ENCODE measurements around the gene PLXNC1. TPM values are rescaled to one million over a fixed set of nuclear protein-coding genes. Genes with fewer than 3 reads are reported as not detected.
"Not testable (repeated sequence)": the region's sequence is repeated elsewhere in the genome, so short reads cannot be mapped to it uniquely, and the experiment has no call there.

Gene PLXNC1
- total RNA-seq, 1 donor from 2014 or later, result 7.2 TPM

GRCh38 chr12:94297876-94298505 lies 149.6 kb downstream of the PLXNC1 start:
- no peak overlapping the region for H3K27ac Mint-ChIP-seq
- peaks cover 84% of the 10 kb centered on the region for H3K36me3 Mint-ChIP-seq (ENCODE audit: low read depth)
- no peaks in the 10 kb centered on the region for H3K9me3 Mint-ChIP-seq
- intact Hi-C loops (cut with micrococcal nuclease), result no loop called here
- no peak for DNase-seq (ENCODE audit: low spot score)
- peaks cover 18% of the 10 kb centered on the region for H3K4me1 Mint-ChIP-seq (ENCODE audit: low read depth)
- H3K4me3 Mint-ChIP-seq (ENCODE audit: low read depth), result no peak overlapping the region
- H3K27me3 Mint-ChIP-seq (ENCODE audit: low read depth), result no peaks in the 10 kb centered on the region

- Mint-ChIP-seq H3K9me3 (no peaks in the 10 kb centered on the region), H3K4me3 (ENCODE audit: low read depth) (no peak overlapping the region), H3K4me1 (ENCODE audit: low read depth) (peaks cover 33% of the 10 kb centered on the region), H3K36me3 (ENCODE audit: low read depth) (peaks cover 89% of the 10 kb centered on the region), H3K27me3 (ENCODE audit: low read depth) (no peaks in the 10 kb centered on the region), H3K27ac (no peak overlapping the region)
- intact Hi-C loops (cut with micrococcal nuclease), result loop anchor here (10.0 kb wide), 1 partner anchor 235 kb away; no protein-coding TSS in a partner anchor
- DNase-seq (ENCODE audit: low spot score), result no peak
Observed at GRCh38 chr12:94299846-94300245, 151.5 kb downstream of the PLXNC1 start.

GRCh38 chr12:94304012-94304411 lies 155.6 kb downstream of the PLXNC1 start:
- Mint-ChIP-seq H3K36me3 (ENCODE audit: low read depth) (peaks cover 89% of the 10 kb centered on the region), H3K4me3 (ENCODE audit: low read depth) (no peak overlapping the region), H3K9me3 (no peaks in the 10 kb centered on the region), H3K27me3 (ENCODE audit: low read depth) (no peaks in the 10 kb centered on the region), H3K27ac (no peak overlapping the region), H3K4me1 (ENCODE audit: low read depth) (peaks cover 54% of the 10 kb centered on the region)
- no peak for DNase-seq (ENCODE audit: low spot score)
- intact Hi-C loops (cut with micrococcal nuclease), result loop anchor here (2.0 to 10.0 kb wide), 2 partner anchors 99 to 231 kb away; no protein-coding TSS in a partner anchor

GRCh38 chr12:94304566-94305061 lies 156.2 kb downstream of the PLXNC1 start:
- Mint-ChIP-seq H3K27ac (peak overlapping the region; percentile 6), H3K9me3 (no peaks in the 10 kb centered on the region), H3K36me3 (ENCODE audit: low read depth) (peaks cover 91% of the 10 kb centered on the region), H3K4me1 (ENCODE audit: low read depth) (peaks cover 58% of the 10 kb centered on the region), H3K4me3 (ENCODE audit: low read depth) (peak overlapping the region; percentile 6), H3K27me3 (ENCODE audit: low read depth) (no peaks in the 10 kb centered on the region)
- DNase-seq (ENCODE audit: low spot score), result no peak
- intact Hi-C loops (cut with micrococcal nuclease), result loop anchor here (1.0 to 10.0 kb wide), 11 partner anchors 22 to 230 kb away; partner anchors contain the start of genes CEP83 and PLXNC1

- intact Hi-C loops (cut with micrococcal nuclease), result loop anchor here (1.0 to 10.0 kb wide), 11 partner anchors 21 to 229 kb away; partner anchors contain the start of genes CEP83 and PLXNC1
- Mint-ChIP-seq H3K4me1 (ENCODE audit: low read depth) (peaks cover 59% of the 10 kb centered on the region), H3K9me3 (no peaks in the 10 kb centered on the region), H3K36me3 (ENCODE audit: low read depth) (peaks cover 88% of the 10 kb centered on the region), H3K27me3 (ENCODE audit: low read depth) (no peaks in the 10 kb centered on the region), H3K27ac (peak overlapping the region; percentile 80), H3K4me3 (ENCODE audit: low read depth) (peak overlapping the region; percentile 31)
- DNase-seq (ENCODE audit: low spot score), result peak; percentile 69
Observed at GRCh38 chr12:94305130-94305957, 157.0 kb downstream of the PLXNC1 start.

- Mint-ChIP-seq H3K27ac (peak overlapping the region; percentile 5), H3K36me3 (ENCODE audit: low read depth) (peaks cover 84% of the 10 kb centered on the region), H3K9me3 (no peaks in the 10 kb centered on the region), H3K27me3 (ENCODE audit: low read depth) (no peaks in the 10 kb centered on the region), H3K4me1 (ENCODE audit: low read depth) (peaks cover 50% of the 10 kb centered on the region), H3K4me3 (ENCODE audit: low read depth) (no peak overlapping the region)
- intact Hi-C loops (cut with micrococcal nuclease), result loop anchor here (10.0 kb wide), 1 partner anchor 226 kb away; no protein-coding TSS in a partner anchor
- no peak for DNase-seq (ENCODE audit: low spot score)
Observed at GRCh38 chr12:94308612-94309011, 160.2 kb downstream of the PLXNC1 start.

- Mint-ChIP-seq H3K27me3 (ENCODE audit: low read depth) (no peaks in the 10 kb centered on the region), H3K9me3 (peaks cover 3% of the 10 kb centered on the region), H3K4me3 (ENCODE audit: low read depth) (no peak overlapping the region), H3K36me3 (ENCODE audit: low read depth) (peaks cover 83% of the 10 kb centered on the region), H3K4me1 (ENCODE audit: low read depth) (peaks cover 43% of the 10 kb centered on the region), H3K27ac (peak overlapping the region; percentile 12)
- intact Hi-C loops (cut with micrococcal nuclease), result loop anchor here (10.0 kb wide), 1 partner anchor 225 kb away; no protein-coding TSS in a partner anchor
- no peak for DNase-seq (ENCODE audit: low spot score)
Observed at GRCh38 chr12:94309373-94309772, 161.0 kb downstream of the PLXNC1 start.

- Mint-ChIP-seq H3K9me3 (peaks cover 19% of the 10 kb centered on the region), H3K27ac (no peak overlapping the region), H3K4me3 (ENCODE audit: low read depth) (no peak overlapping the region), H3K27me3 (ENCODE audit: low read depth) (no peaks in the 10 kb centered on the region), H3K36me3 (ENCODE audit: low read depth) (peaks cover 68% of the 10 kb centered on the region), H3K4me1 (ENCODE audit: low read depth) (peaks cover 18% of the 10 kb centered on the region)
- intact Hi-C loops (cut with micrococcal nuclease), result no loop called here
- DNase-seq (ENCODE audit: low spot score), result no peak
Observed at GRCh38 chr12:94312378-94312777, 164.0 kb downstream of the PLXNC1 start.

GRCh38 chr12:94316600-94316999 lies 168.2 kb downstream of the PLXNC1 start:
- DNase-seq (ENCODE audit: low spot score); intact Hi-C loops (cut with micrococcal nuclease); H3K27me3 Mint-ChIP-seq (ENCODE audit: low read depth); H3K27ac Mint-ChIP-seq; H3K4me3 Mint-ChIP-seq (ENCODE audit: low read depth): not testable (repeated sequence)
- Mint-ChIP-seq H3K9me3 (peaks cover 60% of the 10 kb centered on the region), H3K4me1 (ENCODE audit: low read depth) (peaks cover 11% of the 10 kb centered on the region), H3K36me3 (ENCODE audit: low read depth) (peaks cover 70% of the 10 kb centered on the region)

GRCh38 chr12:94318181-94318580 lies 169.8 kb downstream of the PLXNC1 start:
- peaks cover 72% of the 10 kb centered on the region for H3K36me3 Mint-ChIP-seq (ENCODE audit: low read depth)
- DNase-seq (ENCODE audit: low spot score), result no peak
- no peaks in the 10 kb centered on the region for H3K27me3 Mint-ChIP-seq (ENCODE audit: low read depth)
- peaks cover 5% of the 10 kb centered on the region for H3K4me1 Mint-ChIP-seq (ENCODE audit: low read depth)
- H3K9me3 Mint-ChIP-seq, result peaks cover 63% of the 10 kb centered on the region
- intact Hi-C loops (cut with micrococcal nuclease), result no loop called here
- no peak overlapping the region for H3K4me3 Mint-ChIP-seq (ENCODE audit: low read depth)
- H3K27ac Mint-ChIP-seq, result no peak overlapping the region

- intact Hi-C loops (cut with micrococcal nuclease), result no loop called here
- no peak for DNase-seq (ENCODE audit: low spot score)
- Mint-ChIP-seq H3K27ac (no peak overlapping the region), H3K36me3 (ENCODE audit: low read depth) (peaks cover 81% of the 10 kb centered on the region), H3K4me3 (ENCODE audit: low read depth) (no peak overlapping the region), H3K9me3 (peaks cover 67% of the 10 kb centered on the region), H3K27me3 (ENCODE audit: low read depth) (no peaks in the 10 kb centered on the region), H3K4me1 (ENCODE audit: low read depth) (peaks cover 11% of the 10 kb centered on the region)
Observed at GRCh38 chr12:94320109-94320508, 171.7 kb downstream of the PLXNC1 start.

- no peaks in the 10 kb centered on the region for H3K27me3 Mint-ChIP-seq (ENCODE audit: low read depth)
- peaks cover 55% of the 10 kb centered on the region for H3K9me3 Mint-ChIP-seq
Observed at GRCh38 chr12:94322346-94322745, 174.0 kb downstream of the PLXNC1 start.

More at GRCh38 chr12:94322346-94322745, 174.0 kb downstream of the PLXNC1 start:
- no peak for DNase-seq (ENCODE audit: low spot score)
- H3K36me3 Mint-ChIP-seq (ENCODE audit: low read depth), result peaks cover 91% of the 10 kb centered on the region
- peaks cover 24% of the 10 kb centered on the region for H3K4me1 Mint-ChIP-seq (ENCODE audit: low read depth)
- no peak overlapping the region for H3K4me3 Mint-ChIP-seq (ENCODE audit: low read depth)
- no peak overlapping the region for H3K27ac Mint-ChIP-seq
- intact Hi-C loops (cut with micrococcal nuclease), result no loop called here
